HepG2 (cell line): ENCODE measurements around the gene TK1.

ENCODE experiments used
- MEIS1 ChIP-seq: sonication (generic); formaldehyde crosslinking; IDR thresholded peaks from 2 replicates; pipeline ENCODE4 v1.9.0; 2021; ENCODE audit warnings: mild to moderate bottlenecking, missing genetic modification reagents, moderate library complexity, borderline replicate concordance
- TF ChIP-seq, protein P1 (sequence below): sonication (generic); formaldehyde crosslinking; IDR thresholded peaks from 2 replicates; pipeline ENCODE4 v1.4.0; 2020; ENCODE audit warnings: missing genetic modification reagents

DNA sequence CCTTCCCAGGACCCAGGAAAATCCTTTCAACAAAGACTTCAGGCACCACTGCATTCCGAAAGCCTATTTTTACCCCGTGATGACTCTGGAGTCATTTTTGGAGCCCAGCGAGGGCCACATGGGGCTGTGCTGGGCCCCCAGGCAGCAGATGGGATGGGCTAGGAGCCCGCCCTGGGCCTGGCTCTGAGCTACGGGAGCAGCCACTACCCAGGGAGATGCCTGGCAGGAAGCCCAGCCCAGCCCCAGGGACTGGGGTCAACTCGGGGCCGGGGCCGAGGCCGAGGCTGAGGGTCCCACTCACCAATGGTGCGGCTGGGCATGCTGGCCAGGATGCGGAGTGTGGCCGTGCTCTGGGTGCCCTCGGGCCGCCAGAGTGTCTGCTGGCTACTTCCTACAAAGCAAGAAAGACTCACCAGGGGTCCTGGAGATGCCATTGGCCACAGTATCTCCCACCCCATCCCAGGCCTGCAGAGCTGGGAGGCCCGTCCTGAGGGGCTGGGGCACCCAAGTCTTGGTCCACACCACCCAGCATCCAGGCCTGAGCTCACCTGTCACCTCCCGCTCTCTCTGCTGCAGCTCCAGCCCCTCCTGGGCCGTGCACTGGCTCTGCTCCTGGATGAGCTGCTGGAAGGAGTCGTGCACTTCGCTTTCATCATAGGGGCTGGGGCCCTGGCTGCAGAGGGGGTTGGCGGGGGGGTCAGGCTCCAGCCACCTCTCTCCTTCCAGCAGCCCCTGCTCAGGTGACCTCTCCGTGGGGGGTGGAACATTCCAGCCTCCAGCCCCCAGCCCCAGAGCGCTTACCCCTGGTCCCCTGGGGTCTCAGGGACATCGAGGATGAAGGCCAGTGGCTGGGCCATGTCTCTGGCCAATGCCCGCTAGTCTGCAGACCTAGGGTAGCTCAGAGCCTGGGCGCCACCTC is 60.6 kb downstream of the TK1 start:
- TF ChIP-seq, protein P1, sequence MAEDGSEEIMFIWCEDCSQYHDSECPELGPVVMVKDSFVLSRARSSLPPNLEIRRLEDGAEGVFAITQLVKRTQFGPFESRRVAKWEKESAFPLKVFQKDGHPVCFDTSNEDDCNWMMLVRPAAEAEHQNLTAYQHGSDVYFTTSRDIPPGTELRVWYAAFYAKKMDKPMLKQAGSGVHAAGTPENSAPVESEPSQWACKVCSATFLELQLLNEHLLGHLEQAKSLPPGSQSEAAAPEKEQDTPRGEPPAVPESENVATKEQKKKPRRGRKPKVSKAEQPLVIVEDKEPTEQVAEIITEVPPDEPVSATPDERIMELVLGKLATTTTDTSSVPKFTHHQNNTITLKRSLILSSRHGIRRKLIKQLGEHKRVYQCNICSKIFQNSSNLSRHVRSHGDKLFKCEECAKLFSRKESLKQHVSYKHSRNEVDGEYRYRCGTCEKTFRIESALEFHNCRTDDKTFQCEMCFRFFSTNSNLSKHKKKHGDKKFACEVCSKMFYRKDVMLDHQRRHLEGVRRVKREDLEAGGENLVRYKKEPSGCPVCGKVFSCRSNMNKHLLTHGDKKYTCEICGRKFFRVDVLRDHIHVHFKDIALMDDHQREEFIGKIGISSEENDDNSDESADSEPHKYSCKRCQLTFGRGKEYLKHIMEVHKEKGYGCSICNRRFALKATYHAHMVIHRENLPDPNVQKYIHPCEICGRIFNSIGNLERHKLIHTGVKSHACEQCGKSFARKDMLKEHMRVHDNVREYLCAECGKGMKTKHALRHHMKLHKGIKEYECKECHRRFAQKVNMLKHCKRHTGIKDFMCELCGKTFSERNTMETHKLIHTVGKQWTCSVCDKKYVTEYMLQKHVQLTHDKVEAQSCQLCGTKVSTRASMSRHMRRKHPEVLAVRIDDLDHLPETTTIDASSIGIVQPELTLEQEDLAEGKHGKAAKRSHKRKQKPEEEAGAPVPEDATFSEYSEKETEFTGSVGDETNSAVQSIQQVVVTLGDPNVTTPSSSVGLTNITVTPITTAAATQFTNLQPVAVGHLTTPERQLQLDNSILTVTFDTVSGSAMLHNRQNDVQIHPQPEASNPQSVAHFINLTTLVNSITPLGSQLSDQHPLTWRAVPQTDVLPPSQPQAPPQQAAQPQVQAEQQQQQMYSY (CRISPR knock-in tag) = no peak
- TF ChIP-seq MEIS1 (CRISPR knock-in tag) = no peak
